Testis (tissue), 2 donors: ENCODE data around the gene DHRS3.

ENCODE experiments used
- CTCF ChIP-seq, 3 experiments: fragments of 450-650 bp in 2 of 3; fragments of 200-600 bp in 1 of 3; sonication (generic) in 1 of 3; IDR thresholded peaks; one replicate each; pipeline ENCODE4 v1.5.1; 2016 to 2019; ENCODE audit warnings: antibody characterized with exemption in 3 of 3, mild to moderate bottlenecking in 2 of 3, moderate library complexity in 1 of 3
- POLR2A ChIP-seq: fragments of 450-650 bp; IDR thresholded peaks from one replicate; pipeline ENCODE4 v1.6.1; 2017; ENCODE audit warnings: antibody characterized with exemption, mild to moderate bottlenecking, moderate library complexity

GRCh38 chr1:12584900-12585525, 33.0 kb downstream of the DHRS3 start:
- TF ChIP-seq CTCF (IDR thresholded peaks at IDR 0.05) (no peak), POLR2A (no peak)
